GM12873 (cell line): ENCODE data around the gene SCCPDH.

Experiments used
- CTCF ChIP-seq: IDR thresholded peaks from 2 replicates; pipeline ENCODE4 v1.5.1; 2012; ENCODE audit warnings: low read depth, mild to moderate bottlenecking, moderate library complexity, low read length, control low read depth; ENCODE audit not compliant: insufficient read depth; ENCODE audit errors: missing control alignments

SCCPDH gene

GRCh38 chr1:246801241-246802020 is 77.2 kb downstream of the SCCPDH start:
- TF ChIP-seq CTCF = no peak

DNA sequence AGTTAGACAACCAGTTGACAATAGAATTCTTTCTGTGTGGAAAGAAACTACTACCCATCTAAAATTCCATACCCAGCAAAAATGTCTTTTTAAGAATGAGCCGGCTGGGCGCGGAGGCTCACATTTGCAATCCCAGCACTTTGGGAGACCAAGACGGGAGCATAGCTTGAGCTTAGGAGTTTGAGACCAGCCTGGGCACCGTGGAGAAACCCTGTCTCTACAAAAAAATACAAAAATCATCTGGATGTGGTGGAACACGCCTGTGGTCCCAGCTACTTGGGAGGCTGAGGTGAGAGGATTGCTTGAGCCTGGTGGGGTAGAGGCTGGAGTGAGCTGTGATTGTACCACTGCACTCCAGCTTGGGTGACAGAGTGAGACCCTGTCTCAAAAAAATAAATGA is 79.2 kb downstream of the SCCPDH start:
- TF ChIP-seq CTCF = no peak

DNA sequence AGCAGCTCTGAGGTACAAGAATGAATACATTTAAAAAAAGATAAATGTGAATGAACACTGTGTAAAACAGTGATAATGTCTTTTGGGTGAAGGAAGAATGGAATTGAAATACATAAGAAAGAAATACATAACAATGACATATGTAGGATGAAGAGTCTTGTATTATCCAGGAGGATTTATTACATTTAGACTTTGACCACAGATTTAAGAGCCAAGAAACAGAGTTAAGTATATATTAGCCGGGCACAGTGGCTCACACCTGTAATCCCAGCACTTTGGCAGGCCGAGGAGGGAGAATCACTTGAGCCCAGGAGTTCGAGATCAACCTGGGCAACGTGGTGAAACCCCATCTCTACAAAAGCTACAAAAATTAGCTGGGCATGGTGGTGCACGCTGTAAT is 79.7 kb downstream of the SCCPDH start:
- TF ChIP-seq CTCF = no peak

- no peak for TF ChIP-seq CTCF
These were observed 81.0 kb downstream of the SCCPDH start for GRCh38 chr1:246805135-246805716.

GRCh38 chr1:246809473-246809872 is 85.3 kb downstream of the SCCPDH start:
- TF ChIP-seq CTCF = peak; percentile 44

GRCh38 chr1:246811985-246812384 is 87.8 kb downstream of the SCCPDH start:
- no peak for TF ChIP-seq CTCF

GRCh38 chr1:246814890-246815289 is 90.7 kb downstream of the SCCPDH start:
- TF ChIP-seq CTCF = no peak
